Measurements from ENCODE around the gene MEPCE.

DNA sequence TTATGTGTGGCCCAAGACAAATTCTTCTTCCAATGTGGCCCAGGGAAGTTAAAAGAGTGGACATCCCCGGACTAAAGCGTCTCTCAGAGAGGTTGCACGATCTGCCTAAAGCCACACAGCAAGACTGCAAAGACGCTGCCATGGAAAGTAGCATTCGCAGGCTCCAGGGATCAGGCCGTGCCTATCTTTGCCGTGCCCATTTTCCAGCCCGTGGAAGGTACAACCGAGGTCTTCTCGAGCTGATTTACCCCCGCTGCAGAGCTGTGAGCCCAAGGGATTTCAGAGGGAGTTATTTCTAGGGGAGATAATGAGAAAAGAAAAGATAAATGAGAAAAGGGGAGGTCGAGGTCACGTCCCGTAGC is 53.1 kb downstream of the MEPCE start:
- TF ChIP-seq, protein P1, sequence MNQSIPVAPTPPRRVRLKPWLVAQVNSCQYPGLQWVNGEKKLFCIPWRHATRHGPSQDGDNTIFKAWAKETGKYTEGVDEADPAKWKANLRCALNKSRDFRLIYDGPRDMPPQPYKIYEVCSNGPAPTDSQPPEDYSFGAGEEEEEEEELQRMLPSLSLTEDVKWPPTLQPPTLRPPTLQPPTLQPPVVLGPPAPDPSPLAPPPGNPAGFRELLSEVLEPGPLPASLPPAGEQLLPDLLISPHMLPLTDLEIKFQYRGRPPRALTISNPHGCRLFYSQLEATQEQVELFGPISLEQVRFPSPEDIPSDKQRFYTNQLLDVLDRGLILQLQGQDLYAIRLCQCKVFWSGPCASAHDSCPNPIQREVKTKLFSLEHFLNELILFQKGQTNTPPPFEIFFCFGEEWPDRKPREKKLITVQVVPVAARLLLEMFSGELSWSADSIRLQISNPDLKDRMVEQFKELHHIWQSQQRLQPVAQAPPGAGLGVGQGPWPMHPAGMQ (IDR thresholded peaks at IDR 0.05; ENCODE audit: borderline replicate concordance), result no peak
- TF ChIP-seq POLR2A (IDR thresholded peaks at IDR 0.05; ENCODE audit: low read depth, low read length) (no peak), TAF1 (IDR thresholded peaks at IDR 0.05; ENCODE audit: borderline replicate concordance, low read depth, low read length) (no peak), DPF2 (IDR thresholded peaks at IDR 0.05) (no peak), ESRRA (IDR thresholded peaks at IDR 0.05; ENCODE audit: low read length) (no peak), SREBF2 (IDR thresholded peaks at IDR 0.05; ENCODE audit: low read length) (no peak)
- TF ChIP-seq, protein P2, sequence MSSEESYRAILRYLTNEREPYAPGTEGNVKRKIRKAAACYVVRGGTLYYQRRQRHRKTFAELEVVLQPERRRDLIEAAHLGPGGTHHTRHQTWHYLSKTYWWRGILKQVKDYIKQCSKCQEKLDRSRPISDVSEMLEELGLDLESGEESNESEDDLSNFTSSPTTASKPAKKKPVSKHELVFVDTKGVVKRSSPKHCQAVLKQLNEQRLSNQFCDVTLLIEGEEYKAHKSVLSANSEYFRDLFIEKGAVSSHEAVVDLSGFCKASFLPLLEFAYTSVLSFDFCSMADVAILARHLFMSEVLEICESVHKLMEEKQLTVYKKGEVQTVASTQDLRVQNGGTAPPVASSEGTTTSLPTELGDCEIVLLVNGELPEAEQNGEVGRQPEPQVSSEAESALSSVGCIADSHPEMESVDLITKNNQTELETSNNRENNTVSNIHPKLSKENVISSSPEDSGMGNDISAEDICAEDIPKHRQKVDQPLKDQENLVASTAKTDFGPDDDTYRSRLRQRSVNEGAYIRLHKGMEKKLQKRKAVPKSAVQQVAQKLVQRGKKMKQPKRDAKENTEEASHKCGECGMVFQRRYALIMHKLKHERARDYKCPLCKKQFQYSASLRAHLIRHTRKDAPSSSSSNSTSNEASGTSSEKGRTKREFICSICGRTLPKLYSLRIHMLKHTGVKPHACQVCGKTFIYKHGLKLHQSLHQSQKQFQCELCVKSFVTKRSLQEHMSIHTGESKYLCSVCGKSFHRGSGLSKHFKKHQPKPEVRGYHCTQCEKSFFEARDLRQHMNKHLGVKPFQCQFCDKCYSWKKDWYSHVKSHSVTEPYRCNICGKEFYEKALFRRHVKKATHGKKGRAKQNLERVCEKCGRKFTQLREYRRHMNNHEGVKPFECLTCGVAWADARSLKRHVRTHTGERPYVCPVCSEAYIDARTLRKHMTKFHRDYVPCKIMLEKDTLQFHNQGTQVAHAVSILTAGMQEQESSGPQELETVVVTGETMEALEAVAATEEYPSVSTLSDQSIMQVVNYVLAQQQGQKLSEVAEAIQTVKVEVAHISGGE (CRISPR knock-in tag; IDR thresholded peaks at IDR 0.05), result no peak
- TF ChIP-seq, protein P3, sequence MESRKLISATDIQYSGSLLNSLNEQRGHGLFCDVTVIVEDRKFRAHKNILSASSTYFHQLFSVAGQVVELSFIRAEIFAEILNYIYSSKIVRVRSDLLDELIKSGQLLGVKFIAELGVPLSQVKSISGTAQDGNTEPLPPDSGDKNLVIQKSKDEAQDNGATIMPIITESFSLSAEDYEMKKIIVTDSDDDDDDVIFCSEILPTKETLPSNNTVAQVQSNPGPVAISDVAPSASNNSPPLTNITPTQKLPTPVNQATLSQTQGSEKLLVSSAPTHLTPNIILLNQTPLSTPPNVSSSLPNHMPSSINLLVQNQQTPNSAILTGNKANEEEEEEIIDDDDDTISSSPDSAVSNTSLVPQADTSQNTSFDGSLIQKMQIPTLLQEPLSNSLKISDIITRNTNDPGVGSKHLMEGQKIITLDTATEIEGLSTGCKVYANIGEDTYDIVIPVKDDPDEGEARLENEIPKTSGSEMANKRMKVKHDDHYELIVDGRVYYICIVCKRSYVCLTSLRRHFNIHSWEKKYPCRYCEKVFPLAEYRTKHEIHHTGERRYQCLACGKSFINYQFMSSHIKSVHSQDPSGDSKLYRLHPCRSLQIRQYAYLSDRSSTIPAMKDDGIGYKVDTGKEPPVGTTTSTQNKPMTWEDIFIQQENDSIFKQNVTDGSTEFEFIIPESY (IDR thresholded peaks at IDR 0.05), result no peak

Data from GM12878 (cell line).